Renal pelvis (tissue), 4 donors: ENCODE results near the gene AQR. TPM values are rescaled to one million over a fixed set of nuclear protein-coding genes. Genes with fewer than 3 reads are reported as not detected.
"Not testable (repeated sequence)": the region's sequence is repeated elsewhere in the genome, so short reads cannot be mapped to it uniquely, and the experiment has no call there.

Source experiments
- DNase-seq: peaks from one replicate; pipeline ENCODE4 v3.0.0-alpha.2; 2013
- polyA plus RNA-seq, 3 donors: library from polyadenylated mRNA; unstranded; fragments of 120-200 nt; gene quantifications; one replicate each; pipeline ENCODE4 v1.2.1, GENCODE V29; 2013; ENCODE audit not compliant: insufficient read length in 3 of 3

AQR gene
- polyA plus RNA-seq, 3 donors = 38.3 to 43.8 (median 39.3) TPM

- no peak for DNase-seq
Measured at GRCh38 chr15:34973512-34973911, 4.0 kb upstream of the AQR start.

GRCh38 chr15:34970098-34970643, 629 bp upstream of the AQR start:
- not testable (repeated sequence) for DNase-seq

GRCh38 chr15:34964277-34964676, 5.3 kb downstream of the AQR start:
- no peak for DNase-seq

GRCh38 chr15:34953851-34954250, 15.7 kb downstream of the AQR start:
- no peak for DNase-seq

GRCh38 chr15:34952481-34952880, 17.1 kb downstream of the AQR start:
- DNase-seq = no peak

- DNase-seq = no peak
Measured at GRCh38 chr15:34951993-34952392, 17.5 kb downstream of the AQR start.

- no peak for DNase-seq
Measured at GRCh38 chr15:34944936-34945335, 24.6 kb downstream of the AQR start.

- no peak for DNase-seq
Measured at GRCh38 chr15:34943711-34944110, 25.8 kb downstream of the AQR start.

- not testable (repeated sequence) for DNase-seq
Measured at GRCh38 chr15:34943264-34943663, 26.3 kb downstream of the AQR start.

- DNase-seq = peak; percentile 24
Measured at GRCh38 chr15:34942363-34942762, 27.2 kb downstream of the AQR start.

- no peak for DNase-seq
Measured at GRCh38 chr15:34941831-34942230, 27.7 kb downstream of the AQR start.

- DNase-seq = no peak
Measured at GRCh38 chr15:34941185-34941698, 28.3 kb downstream of the AQR start.

- no peak for DNase-seq
Measured at GRCh38 chr15:34933432-34933975, 36.0 kb downstream of the AQR start.

GRCh38 chr15:34928349-34928748, 41.2 kb downstream of the AQR start:
- not testable (repeated sequence) for DNase-seq

- no peak for DNase-seq
Measured at GRCh38 chr15:34927726-34928125, 41.8 kb downstream of the AQR start.

GRCh38 chr15:34914317-34914716, 55.2 kb downstream of the AQR start:
- DNase-seq = no peak

- DNase-seq = no peak
Measured at GRCh38 chr15:34905047-34905446, 64.5 kb downstream of the AQR start.

GRCh38 chr15:34904527-34904926, 65.0 kb downstream of the AQR start:
- DNase-seq = no peak

GRCh38 chr15:34900748-34901147, 68.8 kb downstream of the AQR start:
- peak; percentile 15 for DNase-seq

- DNase-seq = no peak
Measured at GRCh38 chr15:34896183-34896582, 73.4 kb downstream of the AQR start.

GRCh38 chr15:34893967-34894366, 75.6 kb downstream of the AQR start:
- no peak for DNase-seq

GRCh38 chr15:34892963-34893591, 76.5 kb downstream of the AQR start:
- DNase-seq = no peak

- DNase-seq = no peak
Measured at GRCh38 chr15:34890424-34890823, 79.1 kb downstream of the AQR start.

GRCh38 chr15:34889476-34889875, 80.1 kb downstream of the AQR start:
- DNase-seq = no peak
